HEK293 (cell line): ENCODE measurements around the gene MYLK3.
"Not testable (repeated sequence)": the region's sequence is repeated elsewhere in the genome, so short reads cannot be mapped to it uniquely, and the experiment has no call there.

ENCODE experiments used
- CTCF ChIA-PET: fragments of 350-600 bp; formaldehyde crosslinking; extraction: SDS; loops from one replicate; lab custom pipeline; 2021; ENCODE audit warnings: antibody characterized with exemption; lab: Yijun Ruan, JAX
- POLR2A ChIA-PET: fragments of 300-600 bp; formaldehyde crosslinking; extraction: SDS; loops from one replicate; lab custom pipeline; 2020; ENCODE audit warnings: antibody characterized with exemption, inconsistent platforms; lab: Yijun Ruan, JAX
- H3K27ac ChIP-seq: fragments of 200-500 bp; sonication (Bioruptor generic); 2 replicates; pipeline ENCODE4 v1.5.1; 2014; ENCODE audit warnings: low read depth, low read length, control low read depth, inconsistent platforms; ENCODE audit errors: extremely low read depth
- H3K36me3 ChIP-seq, 2 experiments: fragments of 200-500 bp in 1 of 2; sonication (Bioruptor generic) in 1 of 2; 1 replicate in 1 of 2; 2 replicates in 1 of 2; pipeline ENCODE4 v1.5.1; 2014 to 2017; ENCODE audit warnings: inconsistent platforms in 2 of 2, low read length in 2 of 2; ENCODE audit not compliant: control insufficient read depth in 2 of 2, insufficient read depth in 1 of 2
- H3K4me1 ChIP-seq: fragments of 200-500 bp; sonication (Bioruptor generic); 2 replicates; pipeline ENCODE4 v1.5.1; 2014; ENCODE audit warnings: mild to moderate bottlenecking, low read length, inconsistent platforms; ENCODE audit not compliant: control insufficient read depth, insufficient read depth
- H3K4me3 ChIP-seq: 2 replicates; pipeline ENCODE4 v1.5.1; 2011; ENCODE audit warnings: low read depth, mild to moderate bottlenecking, control low read depth, low read length, moderate library complexity
- H3K9me3 ChIP-seq: fragments of 200-500 bp; sonication (Bioruptor generic); 2 replicates; pipeline ENCODE4 v1.5.1; 2014; ENCODE audit warnings: low read depth, low read length, inconsistent platforms; ENCODE audit not compliant: control insufficient read depth, insufficient read depth
- GLI2 ChIP-seq: fragments of 450-650 bp; formaldehyde crosslinking; IDR thresholded peaks from 2 replicates; pipeline ENCODE4; 2017; ENCODE audit warnings: missing biosample characterization, missing genetic modification characterization, low read depth, borderline replicate concordance
- PRDM1 ChIP-seq: fragments of 450-650 bp; formaldehyde crosslinking; IDR thresholded peaks from 2 replicates; pipeline ENCODE4; 2016; ENCODE audit warnings: missing biosample characterization, missing genetic modification characterization
- REPIN1 ChIP-seq: fragments of 450-650 bp; formaldehyde crosslinking; IDR thresholded peaks from 2 replicates; pipeline ENCODE4 v1.5.1; 2017; ENCODE audit warnings: missing biosample characterization, missing genetic modification characterization, low read depth
- ZNF112 ChIP-seq: fragments of 450-650 bp; formaldehyde crosslinking; IDR thresholded peaks from 2 replicates; pipeline ENCODE4 v1.5.0; 2017; ENCODE audit warnings: missing biosample characterization, missing genetic modification characterization
- ZNF133 ChIP-seq: fragments of 450-650 bp; formaldehyde crosslinking; IDR thresholded peaks from 2 replicates; pipeline ENCODE4 v1.5.1; 2016; ENCODE audit warnings: missing biosample characterization, missing genetic modification characterization
- ZNF169 ChIP-seq: fragments of 450-650 bp; formaldehyde crosslinking; IDR thresholded peaks from 2 replicates; pipeline ENCODE4 v1.5.1; 2016; ENCODE audit warnings: missing biosample characterization, missing genetic modification characterization
- ZNF350 ChIP-seq: fragments of 450-650 bp; formaldehyde crosslinking; IDR thresholded peaks from 2 replicates; pipeline ENCODE4 v1.5.0; 2017; ENCODE audit warnings: missing biosample characterization, mild to moderate bottlenecking, missing genetic modification characterization
- ZNF366 ChIP-seq: fragments of 450-650 bp; formaldehyde crosslinking; conservative IDR thresholded peaks from 2 replicates; pipeline ENCODE4 v1.5.1; 2016; ENCODE audit warnings: missing biosample characterization, missing genetic modification characterization
- ZNF549 ChIP-seq: fragments of 450-650 bp; IDR thresholded peaks from 2 replicates; pipeline ENCODE4 v1.5.1; 2018; ENCODE audit warnings: missing biosample characterization, missing genetic modification characterization, mild to moderate bottlenecking, inconsistent platforms, moderate library complexity
- ZNF561 ChIP-seq: fragments of 450-650 bp; IDR thresholded peaks from 2 replicates; pipeline ENCODE4 v1.5.1; 2018; ENCODE audit warnings: missing biosample characterization, missing genetic modification characterization, borderline replicate concordance
- TF ChIP-seq, protein P1 (sequence below): fragments of 450-650 bp; formaldehyde crosslinking; IDR thresholded peaks from 2 replicates; pipeline ENCODE4 v1.5.1; 2016; ENCODE audit warnings: missing biosample characterization, missing genetic modification characterization
- TF ChIP-seq, protein P2 (sequence below): fragments of 450-650 bp; formaldehyde crosslinking; IDR thresholded peaks from 2 replicates; pipeline ENCODE4 v1.5.1; 2017; ENCODE audit warnings: missing biosample characterization, missing genetic modification characterization

The MYLK3 gene

DNA sequence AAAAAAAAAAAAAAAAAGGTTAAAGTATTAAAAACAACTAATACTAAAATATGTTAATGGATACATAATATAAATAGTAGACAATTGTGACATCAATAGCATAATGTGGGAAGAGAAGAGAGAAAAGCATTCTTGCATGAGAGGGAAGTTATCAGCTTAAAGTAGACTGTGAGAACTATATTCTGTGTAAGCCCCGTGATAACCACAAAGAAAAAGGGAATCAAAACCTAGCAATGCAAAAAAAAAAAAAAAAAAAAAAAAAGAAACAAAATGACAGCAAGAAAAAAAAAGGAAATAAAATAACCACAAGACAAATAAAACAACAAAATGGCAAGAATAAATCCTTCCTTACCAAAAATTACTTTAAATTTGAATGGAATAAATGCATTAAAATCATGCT, 39.8 kb upstream of the MYLK3 start:
- Histone ChIP-seq H3K9me3 (no peaks in the 10 kb centered on the region; the same call in 1 of the 2 replicates), H3K4me3 (no peak overlapping the region), H3K36me3 (no peaks in the 10 kb centered on the region), H3K27ac (no peak overlapping the region), H3K4me1 (no peaks in the 10 kb centered on the region)
- ChIA-PET POLR2A (no interaction called here), CTCF (interaction anchor here (0.6 to 0.8 kb wide), 2 partner anchors 12 to 97 kb away, joined by 3 to 4 read pairs; no protein-coding TSS in a partner anchor)
- TF ChIP-seq, protein P1, sequence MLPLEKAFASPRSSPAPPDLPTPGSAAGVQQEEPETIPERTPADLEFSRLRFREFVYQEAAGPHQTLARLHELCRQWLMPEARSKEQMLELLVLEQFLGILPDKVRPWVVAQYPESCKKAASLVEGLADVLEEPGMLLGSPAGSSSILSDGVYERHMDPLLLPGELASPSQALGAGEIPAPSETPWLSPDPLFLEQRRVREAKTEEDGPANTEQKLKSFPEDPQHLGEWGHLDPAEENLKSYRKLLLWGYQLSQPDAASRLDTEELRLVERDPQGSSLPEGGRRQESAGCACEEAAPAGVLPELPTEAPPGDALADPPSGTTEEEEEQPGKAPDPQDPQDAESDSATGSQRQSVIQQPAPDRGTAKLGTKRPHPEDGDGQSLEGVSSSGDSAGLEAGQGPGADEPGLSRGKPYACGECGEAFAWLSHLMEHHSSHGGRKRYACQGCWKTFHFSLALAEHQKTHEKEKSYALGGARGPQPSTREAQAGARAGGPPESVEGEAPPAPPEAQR (tag by site-specific recombination): no peak
- TF ChIP-seq ZNF133 (tag by site-specific recombination): no peak
- TF ChIP-seq ZNF561 (tag by site-specific recombination): no peak
- TF ChIP-seq ZNF366 (tag by site-specific recombination): no peak
- TF ChIP-seq GLI2: no peak

DNA sequence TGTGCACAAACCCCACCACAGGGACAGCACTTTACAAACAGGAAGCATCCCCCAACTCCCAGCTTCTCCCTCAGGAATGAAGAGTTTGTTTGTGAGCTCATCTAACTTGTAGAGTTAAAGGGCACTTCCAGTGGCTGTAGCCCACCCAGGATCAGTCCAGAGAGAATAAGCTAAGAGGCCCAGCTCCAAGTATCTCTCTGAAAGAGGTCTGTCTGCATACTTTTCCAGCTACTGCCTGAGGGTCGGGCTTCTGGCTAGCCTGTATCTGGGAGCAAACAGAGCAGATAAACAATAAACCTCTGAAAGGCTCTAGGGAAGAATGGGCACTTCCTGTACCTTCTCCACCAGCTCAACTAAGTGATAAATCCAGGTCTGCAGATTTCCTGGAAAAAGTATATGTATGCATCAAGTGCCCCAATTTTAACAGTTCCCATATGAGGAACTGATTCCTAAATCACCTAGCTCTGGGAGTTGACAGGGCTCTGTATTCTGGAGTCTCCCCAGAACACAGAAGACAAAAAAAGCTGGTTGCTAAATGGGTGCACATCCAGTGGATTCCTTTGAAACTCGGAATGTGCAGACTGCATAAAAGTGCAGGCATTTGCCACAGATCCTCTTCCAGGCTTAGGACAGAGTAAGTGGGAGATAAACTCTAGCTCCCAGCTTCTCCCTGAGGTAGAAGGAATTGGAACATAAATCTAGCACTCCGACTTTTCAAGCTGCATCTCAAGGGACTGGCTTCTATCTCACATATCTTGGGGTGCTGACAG, 37.1 kb upstream of the MYLK3 start:
- TF ChIP-seq ZNF350 (tag by site-specific recombination): no peak
- CTCF ChIA-PET: interaction anchor here (0.8 kb wide), 1 partner anchor 15 kb away, joined by 4 read pairs; no protein-coding TSS in a partner anchor
- POLR2A ChIA-PET: no interaction called here
- Histone ChIP-seq H3K27ac (no peak overlapping the region), H3K4me1 (no peaks in the 10 kb centered on the region), H3K9me3 (no peaks in the 10 kb centered on the region; the same call in 1 of the 2 replicates), H3K36me3 (no peaks in the 10 kb centered on the region), H3K4me3 (no peak overlapping the region)

DNA sequence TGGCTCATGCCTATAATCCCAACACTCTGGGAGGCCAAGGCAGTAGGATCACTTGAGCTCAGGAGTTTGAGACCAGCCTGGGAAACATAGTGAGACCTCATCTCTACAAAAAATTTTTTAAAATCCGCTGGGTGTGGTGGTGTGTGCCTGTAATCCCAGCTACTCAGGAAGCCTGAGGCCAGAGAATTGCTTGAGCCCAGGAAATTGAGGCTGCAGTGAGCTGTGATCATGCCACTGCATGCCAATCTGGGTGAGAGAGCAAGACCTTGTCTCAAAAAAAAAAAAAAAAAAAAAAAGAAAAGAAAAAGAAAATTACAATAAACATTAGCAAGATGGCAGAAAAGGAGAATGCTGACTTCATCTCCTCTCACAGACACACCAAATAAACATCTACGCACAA, 36.4 kb upstream of the MYLK3 start:
- H3K36me3 ChIP-seq, H3K27ac ChIP-seq, POLR2A ChIA-PET, H3K4me3 ChIP-seq, H3K4me1 ChIP-seq, H3K9me3 ChIP-seq: not testable (repeated sequence)
- CTCF ChIA-PET: interaction anchor here (0.6 kb wide), 1 partner anchor 10 kb away, joined by 4 read pairs; no protein-coding TSS in a partner anchor

DNA sequence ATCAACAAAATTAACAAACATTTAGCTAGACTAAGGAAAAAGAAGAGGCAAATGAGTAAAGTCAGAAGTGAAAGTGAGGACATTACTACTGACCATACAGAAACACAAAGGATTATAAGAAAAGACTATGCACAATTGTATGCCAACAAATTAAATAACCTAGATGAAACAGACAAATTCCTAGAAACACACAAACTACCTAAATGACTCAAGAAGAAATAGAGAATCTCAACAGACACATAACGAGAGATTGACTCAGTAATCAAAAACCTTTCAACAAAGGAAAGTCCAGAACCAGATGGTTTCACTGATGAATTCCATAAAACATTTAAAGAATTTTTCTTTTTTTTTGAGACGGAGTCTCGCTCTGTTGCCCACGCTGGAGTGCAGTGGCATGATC, 35.7 kb upstream of the MYLK3 start:
- H3K9me3 ChIP-seq: no peaks in the 10 kb centered on the region; the same call in 1 of the 2 replicates
- POLR2A ChIA-PET: no interaction called here
- H3K4me1 ChIP-seq: no peaks in the 10 kb centered on the region
- H3K4me3 ChIP-seq: no peak overlapping the region
- H3K36me3 ChIP-seq: no peaks in the 10 kb centered on the region
- TF ChIP-seq ZNF112 (tag by site-specific recombination) (no peak), ZNF169 (no peak), ZNF549 (tag by site-specific recombination) (no peak), PRDM1 (tag by site-specific recombination) (peak; percentile 55), REPIN1 (tag by site-specific recombination) (no peak)
- TF ChIP-seq, protein P2, sequence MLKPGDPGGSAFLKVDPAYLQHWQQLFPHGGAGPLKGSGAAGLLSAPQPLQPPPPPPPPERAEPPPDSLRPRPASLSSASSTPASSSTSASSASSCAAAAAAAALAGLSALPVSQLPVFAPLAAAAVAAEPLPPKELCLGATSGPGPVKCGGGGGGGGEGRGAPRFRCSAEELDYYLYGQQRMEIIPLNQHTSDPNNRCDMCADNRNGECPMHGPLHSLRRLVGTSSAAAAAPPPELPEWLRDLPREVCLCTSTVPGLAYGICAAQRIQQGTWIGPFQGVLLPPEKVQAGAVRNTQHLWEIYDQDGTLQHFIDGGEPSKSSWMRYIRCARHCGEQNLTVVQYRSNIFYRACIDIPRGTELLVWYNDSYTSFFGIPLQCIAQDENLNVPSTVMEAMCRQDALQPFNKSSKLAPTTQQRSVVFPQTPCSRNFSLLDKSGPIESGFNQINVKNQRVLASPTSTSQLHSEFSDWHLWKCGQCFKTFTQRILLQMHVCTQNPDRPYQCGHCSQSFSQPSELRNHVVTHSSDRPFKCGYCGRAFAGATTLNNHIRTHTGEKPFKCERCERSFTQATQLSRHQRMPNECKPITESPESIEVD (tag by site-specific recombination): no peak
- TF ChIP-seq, all 188 proteins: peak for 1
- H3K27ac ChIP-seq: no peak overlapping the region
- CTCF ChIA-PET: no interaction called here
